CD4-positive, CD25-positive, alpha-beta regulatory T cell (primary cell): ENCODE measurements around the gene PHACTR3. TPM values are rescaled to one million over a fixed set of nuclear protein-coding genes. Genes with fewer than 3 reads are reported as not detected.

Experiments
- ATAC-seq, 2 donors: fragments of 150-1000 bp; cut with Tn5 transposase; one replicate each; pipeline ENCODE4 v1.10.0; 2021; ENCODE audit warnings: low read depth in 2 of 2, moderate number of reproducible peaks in 2 of 2, moderate library complexity in 1 of 2
- DNase-seq, 3 donors: peaks; one replicate each; pipeline versions ENCODE4 v3.0.0 to v3.0.0-alpha.2; 2012 to 2022; ENCODE audit warnings: mixed read lengths in 1 of 3
- H3K27ac ChIP-seq: one replicate; pipeline ENCODE4 v1.7.0; 2013; ENCODE audit warnings: mild to moderate bottlenecking, low read length; ENCODE audit not compliant: insufficient read depth, poor library complexity, severe bottlenecking
- H3K27me3 ChIP-seq: one replicate; pipeline ENCODE4 v1.7.0; 2013; ENCODE audit warnings: low read length; ENCODE audit not compliant: control insufficient read depth, insufficient read depth
- H3K36me3 ChIP-seq: one replicate; pipeline ENCODE4 v1.7.0; 2013; ENCODE audit warnings: mild to moderate bottlenecking, low read length, moderate library complexity; ENCODE audit not compliant: control insufficient read depth, insufficient read depth
- H3K4me1 ChIP-seq: 2 replicates; pipeline ENCODE4 v1.7.0; 2013; ENCODE audit warnings: mild to moderate bottlenecking, low read length; ENCODE audit not compliant: insufficient read depth, control insufficient read depth, poor library complexity, severe bottlenecking
- H3K4me3 ChIP-seq: one replicate; pipeline ENCODE4 v1.7.0; 2013; ENCODE audit warnings: low read depth, mild to moderate bottlenecking, low read length, moderate library complexity
- H3K9me3 ChIP-seq, 2 experiments: 1 replicate in 1 of 2; 2 replicates in 1 of 2; pipeline ENCODE4 v1.7.0; 2013; ENCODE audit warnings: low read length in 2 of 2, mild to moderate bottlenecking in 1 of 2, moderate library complexity in 1 of 2; ENCODE audit not compliant: control insufficient read depth in 2 of 2
- H3K27ac Mint-ChIP-seq, 3 donors: one replicate each; pipeline ENCODE4 v1.8.0; 2020 to 2022; ENCODE audit warnings: mild to moderate bottlenecking in 3 of 3, mixed read lengths in 3 of 3, moderate library complexity in 2 of 3
- H3K27me3 Mint-ChIP-seq: one replicate; pipeline ENCODE4 v1.8.0; 2022; ENCODE audit warnings: mild to moderate bottlenecking, mixed read lengths
- H3K36me3 Mint-ChIP-seq: one replicate; pipeline ENCODE4 v1.8.0; 2020; ENCODE audit warnings: mixed read lengths
- H3K4me1 Mint-ChIP-seq, 4 donors: one replicate each; pipeline ENCODE4 v1.8.0; 2020 to 2022; ENCODE audit warnings: mixed read lengths in 4 of 4, mild to moderate bottlenecking in 1 of 4
- H3K4me3 Mint-ChIP-seq, 4 donors: one replicate each; pipeline ENCODE4 v1.8.0; 2020 to 2022; ENCODE audit warnings: mild to moderate bottlenecking in 4 of 4, mixed read lengths in 4 of 4, moderate library complexity in 3 of 4
- H3K9me3 Mint-ChIP-seq, 7 donors: one replicate each; pipeline ENCODE4 v1.8.0; 2020 to 2022; ENCODE audit warnings: mixed read lengths in 7 of 7, mild to moderate bottlenecking in 3 of 7, moderate library complexity in 2 of 7
- polyA plus RNA-seq, 4 donors: library from polyadenylated mRNA; unstranded; fragments of 300-500 nt; fragmentation: Illumina TruSeq; gene quantifications; one replicate each; pipeline ENCODE4 v1.2.3, GENCODE V29; 2021
- total RNA-seq: library from RNA; stranded (reverse); gene quantifications from one replicate; pipeline ENCODE4 v1.2.3, GENCODE V29; 2022

The PHACTR3 gene
- total and polyA plus RNA-seq, 5 donors from 2014 or later: not detected

- peaks cover 3% of the 10 kb centered on the region for H3K27me3 Mint-ChIP-seq
- no peak overlapping the region for H3K4me3 ChIP-seq
- H3K27ac Mint-ChIP-seq: no peak overlapping the region
- H3K9me3 ChIP-seq: no peaks in the 10 kb centered on the region
- no peak for ATAC-seq
- H3K36me3 Mint-ChIP-seq: no peaks in the 10 kb centered on the region
- no peaks in the 10 kb centered on the region for H3K4me1 ChIP-seq
- H3K4me1 Mint-ChIP-seq: no peaks in the 10 kb centered on the region
- no peaks in the 10 kb centered on the region for H3K36me3 ChIP-seq
- no peaks in the 10 kb centered on the region for H3K9me3 Mint-ChIP-seq
- no peak for DNase-seq
- H3K4me3 Mint-ChIP-seq: no peak overlapping the region
- no peaks in the 10 kb centered on the region for H3K27me3 ChIP-seq
- no peak overlapping the region for H3K27ac ChIP-seq
Observed at GRCh38 chr20:59820204-59821041, 216.1 kb downstream of the PHACTR3 start.

GRCh38 chr20:59821201-59821600 is 216.9 kb downstream of the PHACTR3 start:
- Histone ChIP-seq H3K4me3 (no peak overlapping the region), H3K27ac (no peak overlapping the region), H3K36me3 (no peaks in the 10 kb centered on the region), H3K27me3 (no peaks in the 10 kb centered on the region), H3K9me3 (no peaks in the 10 kb centered on the region), H3K4me1 (no peaks in the 10 kb centered on the region)
- Mint-ChIP-seq H3K27ac (no peak overlapping the region), H3K4me3 (no peak overlapping the region), H3K36me3 (no peaks in the 10 kb centered on the region), H3K9me3 (no peaks in the 10 kb centered on the region), H3K27me3 (peaks cover 5% of the 10 kb centered on the region), H3K4me1 (no peaks in the 10 kb centered on the region)
- ATAC-seq (no peak), DNase-seq (no peak)

DNA sequence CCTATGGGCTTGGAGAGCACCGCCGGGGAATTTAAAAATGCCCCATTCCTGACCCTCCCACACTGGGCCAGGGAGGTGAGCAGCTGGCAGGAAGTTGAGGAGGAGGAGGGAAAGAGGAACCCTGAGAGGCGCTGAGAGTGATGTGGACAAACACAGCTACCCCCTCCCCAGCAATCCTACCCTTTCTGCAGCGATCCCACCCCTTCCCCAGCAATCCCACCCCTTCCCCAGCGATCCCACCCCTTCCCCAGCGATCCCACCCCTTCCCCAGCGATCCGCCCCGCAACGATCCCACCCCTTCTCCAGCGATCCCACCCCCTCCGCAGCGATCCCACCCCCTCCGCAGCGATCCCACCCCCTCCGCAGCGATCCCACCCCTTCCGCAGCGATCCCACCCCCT is 217.4 kb downstream of the PHACTR3 start:
- no peak overlapping the region for H3K4me3 ChIP-seq
- DNase-seq: no peak
- Mint-ChIP-seq H3K4me3 (no peak overlapping the region), H3K36me3 (no peaks in the 10 kb centered on the region), H3K27me3 (peaks cover 5% of the 10 kb centered on the region), H3K9me3 (no peaks in the 10 kb centered on the region), H3K27ac (no peak overlapping the region), H3K4me1 (no peaks in the 10 kb centered on the region)
- H3K9me3 ChIP-seq: no peaks in the 10 kb centered on the region
- no peaks in the 10 kb centered on the region for H3K4me1 ChIP-seq
- no peak for ATAC-seq
- no peaks in the 10 kb centered on the region for H3K27me3 ChIP-seq
- no peaks in the 10 kb centered on the region for H3K36me3 ChIP-seq
- H3K27ac ChIP-seq: no peak overlapping the region

GRCh38 chr20:59822291-59823029 is 218.1 kb downstream of the PHACTR3 start:
- no peak for ATAC-seq
- Mint-ChIP-seq H3K36me3 (no peaks in the 10 kb centered on the region), H3K27ac (no peak overlapping the region), H3K4me3 (no peak overlapping the region), H3K9me3 (no peaks in the 10 kb centered on the region), H3K27me3 (peaks cover 5% of the 10 kb centered on the region), H3K4me1 (no peaks in the 10 kb centered on the region)
- no peaks in the 10 kb centered on the region for H3K4me1 ChIP-seq
- no peak for DNase-seq
- no peaks in the 10 kb centered on the region for H3K36me3 ChIP-seq
- H3K9me3 ChIP-seq: no peaks in the 10 kb centered on the region
- H3K4me3 ChIP-seq: no peak overlapping the region
- no peak overlapping the region for H3K27ac ChIP-seq
- H3K27me3 ChIP-seq: no peaks in the 10 kb centered on the region

- no peak overlapping the region for H3K27ac ChIP-seq
- no peak overlapping the region for H3K4me3 ChIP-seq
- DNase-seq (no peak), ATAC-seq (no peak)
- H3K27ac Mint-ChIP-seq: no peak overlapping the region
- H3K36me3 Mint-ChIP-seq: no peaks in the 10 kb centered on the region
- H3K4me3 Mint-ChIP-seq: no peak overlapping the region
- peaks cover 5% of the 10 kb centered on the region for H3K27me3 Mint-ChIP-seq
- H3K4me1 ChIP-seq: no peaks in the 10 kb centered on the region
- H3K36me3 ChIP-seq: no peaks in the 10 kb centered on the region
- H3K9me3 Mint-ChIP-seq: no peaks in the 10 kb centered on the region
- no peaks in the 10 kb centered on the region for H3K27me3 ChIP-seq
- no peaks in the 10 kb centered on the region for H3K9me3 ChIP-seq
- H3K4me1 Mint-ChIP-seq: no peaks in the 10 kb centered on the region
Observed at GRCh38 chr20:59823030-59823423, 218.7 kb downstream of the PHACTR3 start.

DNA sequence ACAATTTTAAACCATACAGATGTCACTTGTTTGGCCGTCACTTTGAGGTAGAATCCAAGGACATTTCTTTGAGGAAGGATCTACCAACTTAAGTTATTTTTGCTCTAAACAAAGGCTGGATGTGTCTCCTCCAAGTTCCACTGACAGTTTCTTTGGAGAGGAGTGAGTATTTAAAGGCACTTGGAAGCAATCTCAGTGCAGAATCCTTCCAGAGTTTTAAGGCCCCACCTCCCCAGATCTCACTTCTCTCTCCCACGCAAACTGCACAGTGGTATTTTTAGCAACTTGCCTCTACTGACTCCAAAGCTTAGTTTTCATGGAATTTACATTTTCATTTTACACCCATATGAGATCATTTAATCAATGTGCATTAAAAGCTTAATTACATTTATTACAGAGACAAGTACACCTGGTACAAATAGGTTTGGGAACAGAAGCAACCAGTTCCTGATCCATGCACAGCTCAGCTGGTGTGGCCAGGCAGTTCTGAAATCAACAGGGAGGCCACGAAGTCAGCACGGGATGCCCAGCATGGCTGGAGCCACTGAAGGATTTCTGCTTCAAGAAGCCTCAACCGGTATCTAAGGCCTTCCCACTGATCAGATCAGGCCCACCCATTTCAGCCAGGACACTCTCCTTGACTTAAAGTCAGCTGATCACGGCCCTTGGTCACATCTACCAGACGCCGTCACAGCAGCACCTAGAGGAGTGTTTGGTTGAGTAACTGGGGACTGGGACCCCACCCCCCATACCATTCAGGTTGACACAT is 219.3 kb downstream of the PHACTR3 start:
- Mint-ChIP-seq H3K4me3 (no peak overlapping the region), H3K27ac (no peak overlapping the region), H3K9me3 (no peaks in the 10 kb centered on the region), H3K36me3 (no peaks in the 10 kb centered on the region), H3K27me3 (peaks cover 5% of the 10 kb centered on the region), H3K4me1 (no peaks in the 10 kb centered on the region)
- no peaks in the 10 kb centered on the region for H3K4me1 ChIP-seq
- no peaks in the 10 kb centered on the region for H3K9me3 ChIP-seq
- H3K27ac ChIP-seq: no peak overlapping the region
- no peaks in the 10 kb centered on the region for H3K36me3 ChIP-seq
- DNase-seq (no peak), ATAC-seq (no peak)
- no peaks in the 10 kb centered on the region for H3K27me3 ChIP-seq
- H3K4me3 ChIP-seq: no peak overlapping the region

GRCh38 chr20:59824711-59825562 is 220.6 kb downstream of the PHACTR3 start:
- Mint-ChIP-seq H3K9me3 (peaks cover 0 to 1% (median 0%) of the 10 kb centered on the region in 7 donors), H3K4me1 (no peaks in the 10 kb centered on the region), H3K27ac (no peak overlapping the region), H3K36me3 (no peaks in the 10 kb centered on the region), H3K27me3 (peaks cover 5% of the 10 kb centered on the region), H3K4me3 (no peak overlapping the region)
- Histone ChIP-seq H3K9me3 (no peaks in the 10 kb centered on the region), H3K27me3 (no peaks in the 10 kb centered on the region), H3K4me3 (no peak overlapping the region), H3K27ac (no peak overlapping the region), H3K36me3 (no peaks in the 10 kb centered on the region), H3K4me1 (no peaks in the 10 kb centered on the region)
- DNase-seq (no peak), ATAC-seq (no peak)
